Globus pallidus (tissue), 1 donor: ENCODE results near the gene IDH2.
A peak's percentile ranks its signal among the peaks of the same experiment; 100 is the strongest.
"Not testable (repeated sequence)": the region's sequence is repeated elsewhere in the genome, so short reads cannot be mapped to it uniquely, and the experiment has no call there.

Experiments used
- DNase-seq: peaks from one replicate; pipeline ENCODE4 v3.0.0-alpha.2; 2015; ENCODE audit warnings: low spot score

Gene IDH2

GRCh38 chr15:90083954-90084607, 18.2 kb downstream of the IDH2 start:
- no peak for DNase-seq

GRCh38 chr15:90083419-90083818, 18.8 kb downstream of the IDH2 start:
- no peak for DNase-seq

- DNase-seq, result peak; percentile 66
Measured at GRCh38 chr15:90082140-90082715, 20.0 kb downstream of the IDH2 start.

GRCh38 chr15:90080818-90081393, 21.4 kb downstream of the IDH2 start:
- no peak for DNase-seq

- DNase-seq, result no peak
Measured at GRCh38 chr15:90080458-90080755, 21.9 kb downstream of the IDH2 start.

- no peak for DNase-seq
Measured at GRCh38 chr15:90079619-90080457, 22.4 kb downstream of the IDH2 start.

- no peak for DNase-seq
Measured at GRCh38 chr15:90078965-90079364, 23.3 kb downstream of the IDH2 start.

GRCh38 chr15:90076716-90077115, 25.6 kb downstream of the IDH2 start:
- DNase-seq, result no peak

GRCh38 chr15:90075420-90076289, 26.6 kb downstream of the IDH2 start:
- no peak for DNase-seq

GRCh38 chr15:90074916-90075315, 27.4 kb downstream of the IDH2 start:
- DNase-seq, result no peak

- DNase-seq, result no peak
Measured at GRCh38 chr15:90074023-90074422, 28.2 kb downstream of the IDH2 start.

- no peak for DNase-seq
Measured at GRCh38 chr15:90072978-90073640, 29.2 kb downstream of the IDH2 start.

GRCh38 chr15:90071220-90071807, 31.0 kb downstream of the IDH2 start:
- DNase-seq, result peak; percentile 81

GRCh38 chr15:90070623-90071022, 31.6 kb downstream of the IDH2 start:
- DNase-seq, result not testable (repeated sequence)

- no peak for DNase-seq
Measured at GRCh38 chr15:90067953-90068606, 34.2 kb downstream of the IDH2 start.

- DNase-seq, result no peak
Measured at GRCh38 chr15:90067181-90067952, 34.9 kb downstream of the IDH2 start.

GRCh38 chr15:90065682-90066049, 36.6 kb downstream of the IDH2 start:
- DNase-seq, result no peak

- DNase-seq, result no peak
Measured at GRCh38 chr15:90064911-90065681, 37.2 kb downstream of the IDH2 start.

- DNase-seq, result peak; percentile 69
Measured at GRCh38 chr15:90063770-90064247, 38.5 kb downstream of the IDH2 start.
